Measurements from ENCODE around the gene LPP. TPM values are rescaled to one million over a fixed set of nuclear protein-coding genes. Genes with fewer than 3 reads are reported as not detected.

Gene LPP
- total RNA-seq, 6 donors from 2014 or later: 86.0 to 196 (median 160) TPM

GRCh38 chr3:188661806-188662205 is 507.8 kb downstream of the LPP start:
- Histone ChIP-seq H3K36me3 (no peaks in the 10 kb centered on the region), H3K9me3 (no peaks in the 10 kb centered on the region), H3K27me3 (no peaks in the 10 kb centered on the region), H3K4me3 (no peak overlapping the region), H3K4me1 (peaks cover 0 to 3% (median under 1%) of the 10 kb centered on the region in 4 donors), H3K27ac (no peak overlapping the region)
- TF ChIP-seq CTCF (IDR thresholded peaks at IDR 0.05) (no peak), EP300 (IDR thresholded peaks at IDR 0.05) (no peak), POLR2AphosphoS5 (IDR thresholded peaks at IDR 0.05) (no peak), POLR2A (IDR thresholded peaks at IDR 0.05) (no peak)
- DNase-seq: no peak
- no peak for ATAC-seq (ENCODE audit: low FRiP score in 2 of 2)
- 76 to 91% methylated on average over 2 of the region's 2 CpGs for WGBS, 2 donors

- H3K27ac ChIP-seq: no peak overlapping the region
- TF ChIP-seq CTCF (IDR thresholded peaks at IDR 0.05) (no peak), POLR2A (IDR thresholded peaks at IDR 0.05) (no peak), EP300 (IDR thresholded peaks at IDR 0.05) (no peak), POLR2AphosphoS5 (IDR thresholded peaks at IDR 0.05) (no peak)
- no peak for ATAC-seq (ENCODE audit: low FRiP score in 2 of 2)
- peaks cover 0 to 3% (median 0%) of the 10 kb centered on the region in 4 donors for H3K4me1 ChIP-seq
- H3K4me3 ChIP-seq: no peak overlapping the region
- no peaks in the 10 kb centered on the region for H3K9me3 ChIP-seq
- WGBS, 2 donors: 56 to 76% methylated on average over 1 of the region's 1 CpG
- no peaks in the 10 kb centered on the region for H3K36me3 ChIP-seq
- no peak for DNase-seq
- no peaks in the 10 kb centered on the region for H3K27me3 ChIP-seq
Measured at GRCh38 chr3:188662214-188662613, 508.3 kb downstream of the LPP start.

- 88 to 91% methylated on average over 2 of the region's 2 CpGs for WGBS, 2 donors
- Histone ChIP-seq H3K27me3 (no peaks in the 10 kb centered on the region), H3K9me3 (no peaks in the 10 kb centered on the region), H3K27ac (no peak overlapping the region), H3K4me3 (no peak overlapping the region), H3K4me1 (peaks cover 0 to 3% (median 0%) of the 10 kb centered on the region in 4 donors), H3K36me3 (no peaks in the 10 kb centered on the region)
- TF ChIP-seq POLR2A (IDR thresholded peaks at IDR 0.05) (no peak), CTCF (IDR thresholded peaks at IDR 0.05) (no peak), EP300 (IDR thresholded peaks at IDR 0.05) (no peak), POLR2AphosphoS5 (IDR thresholded peaks at IDR 0.05) (no peak)
- ATAC-seq (ENCODE audit: low FRiP score in 2 of 2) (no peak), DNase-seq (no peak)
Measured at GRCh38 chr3:188662795-188663194, 508.8 kb downstream of the LPP start.

GRCh38 chr3:188663839-188664238 is 509.9 kb downstream of the LPP start:
- WGBS, 2 donors: 92 to 99% methylated on average over 5 of the region's 5 CpGs
- Histone ChIP-seq H3K27me3 (no peaks in the 10 kb centered on the region), H3K4me1 (peaks cover 0 to 3% (median 0%) of the 10 kb centered on the region in 4 donors), H3K36me3 (no peaks in the 10 kb centered on the region), H3K27ac (no peak overlapping the region), H3K9me3 (no peaks in the 10 kb centered on the region), H3K4me3 (no peak overlapping the region)
- TF ChIP-seq CTCF (IDR thresholded peaks at IDR 0.05) (no peak), EP300 (IDR thresholded peaks at IDR 0.05) (no peak), POLR2A (IDR thresholded peaks at IDR 0.05) (no peak), POLR2AphosphoS5 (IDR thresholded peaks at IDR 0.05) (no peak)
- no peak for ATAC-seq (ENCODE audit: low FRiP score in 2 of 2)
- DNase-seq: no peak

GRCh38 chr3:188664795-188665194 is 510.8 kb downstream of the LPP start:
- ATAC-seq (ENCODE audit: low FRiP score in 2 of 2): no peak
- no peak for DNase-seq
- 81 to 87% methylated on average over 3 of the region's 3 CpGs for WGBS, 2 donors

More at GRCh38 chr3:188664795-188665194, 510.8 kb downstream of the LPP start:
- Histone ChIP-seq H3K4me3 (no peak overlapping the region), H3K27ac (no peak overlapping the region), H3K27me3 (no peaks in the 10 kb centered on the region), H3K36me3 (no peaks in the 10 kb centered on the region), H3K9me3 (no peaks in the 10 kb centered on the region), H3K4me1 (no peaks in the 10 kb centered on the region)
- no peak for TF ChIP-seq EP300 (IDR thresholded peaks at IDR 0.05)
- no peak for TF ChIP-seq CTCF (IDR thresholded peaks at IDR 0.05)
- TF ChIP-seq POLR2AphosphoS5 (IDR thresholded peaks at IDR 0.05): no peak
- TF ChIP-seq POLR2A (IDR thresholded peaks at IDR 0.05): no peak
